ENCODE data around the gene CHPT1.

GRCh38 chr12:101764051-101764792, 66.8 kb downstream of the CHPT1 start:
- TF ChIP-seq CTCF (conservative IDR thresholded peaks at IDR 0.05; ENCODE audit: low read length) (no peak), EZH2phosphoT487 (IDR thresholded peaks at IDR 0.05; ENCODE audit: borderline replicate concordance) (no peak)
